Measurements from ENCODE around the gene DCHS1.

GRCh38 chr11:6630632-6631291, 24.8 kb downstream of the DCHS1 start:
- no peak for TF ChIP-seq POLR2AphosphoS5 (IDR thresholded peaks at IDR 0.05; ENCODE audit: low read depth, low read length)
- TF ChIP-seq POLR2A (IDR thresholded peaks at IDR 0.05; ENCODE audit: low read depth, low read length), result no peak
- no peak for TF ChIP-seq TAF1 (IDR thresholded peaks at IDR 0.05; ENCODE audit: borderline replicate concordance, low read depth, low read length)
